Neural cell (in vitro differentiated cells): ENCODE measurements around the gene CENPA. TPM values are rescaled to one million over a fixed set of nuclear protein-coding genes. Genes with fewer than 3 reads are reported as not detected.
"Not testable (repeated sequence)": the region's sequence is repeated elsewhere in the genome, so short reads cannot be mapped to it uniquely, and the experiment has no call there.

Experiments used
- H2AFZ ChIP-seq: fragments of 200-600, 300-800 bp; sonication (generic), shearing (Covaris generic); 2 replicates; pipeline ENCODE4 v1.6.0; 2014; ENCODE audit warnings: low read depth, mild to moderate bottlenecking, antibody characterized with exemption, low read length, moderate library complexity
- H3F3A ChIP-seq: fragments of 200-600 bp; shearing (Covaris generic); 2 replicates; pipeline ENCODE4 v1.6.1; 2016; ENCODE audit warnings: mild to moderate bottlenecking, moderate library complexity, mixed read lengths, antibody characterized with exemption, low read length; ENCODE audit not compliant: insufficient read depth, poor library complexity, severe bottlenecking
- H3K27ac ChIP-seq: fragments of 200-600, 300-800 bp; sonication (generic), shearing (Covaris generic); 2 replicates; pipeline ENCODE4 v1.5.1; 2014; ENCODE audit warnings: mild to moderate bottlenecking, low read length, moderate library complexity
- H3K27me3 ChIP-seq: fragments of 300-800, 200-600 bp; sonication (generic), shearing (Covaris generic); 2 replicates; pipeline ENCODE4 v1.6.0; 2014; ENCODE audit warnings: mild to moderate bottlenecking, low read depth, low read length, moderate library complexity; ENCODE audit not compliant: insufficient read depth
- H3K36me3 ChIP-seq: fragments of 300-800, 200-600 bp; sonication (generic), shearing (Covaris generic); 2 replicates; pipeline ENCODE4 v1.5.1; 2014; ENCODE audit warnings: mild to moderate bottlenecking, antibody characterized with exemption, low read length, moderate library complexity; ENCODE audit not compliant: insufficient read depth
- H3K4me2 ChIP-seq: fragments of 300-800, 200-600 bp; sonication (generic), shearing (Covaris generic); 2 replicates; pipeline ENCODE4 v1.6.0; 2014; ENCODE audit warnings: mild to moderate bottlenecking, low read length
- H3K4me3 ChIP-seq: fragments of 300-800, 200-600 bp; sonication (generic), shearing (Covaris generic); 2 replicates; pipeline ENCODE4 v1.5.1; 2014; ENCODE audit warnings: mild to moderate bottlenecking, low read length, moderate library complexity
- H3K79me2 ChIP-seq: fragments of 200-600 bp; shearing (Covaris generic); replicated peaks from 2 replicates; pipeline ENCODE4 v1.6.0; 2014; ENCODE audit warnings: mild to moderate bottlenecking, low read length, moderate library complexity; ENCODE audit not compliant: insufficient read depth
- H3K9ac ChIP-seq: fragments of 300-800, 200-600 bp; sonication (generic), shearing (Covaris generic); 2 replicates; pipeline ENCODE4 v1.6.1; 2016; ENCODE audit warnings: mild to moderate bottlenecking, low read length, mixed read lengths
- H3K9me2 ChIP-seq: fragments of 200-600 bp; shearing (Covaris generic); 2 replicates; pipeline ENCODE4 v1.6.1; 2016; ENCODE audit warnings: mild to moderate bottlenecking, low read length, mixed read lengths; ENCODE audit not compliant: insufficient read depth
- H3K9me3 ChIP-seq: fragments of 200-600, 300-800 bp; sonication (generic), shearing (Covaris generic); 2 replicates; pipeline ENCODE4 v1.6.1; 2016; ENCODE audit warnings: mild to moderate bottlenecking, mixed run types, low read length, moderate library complexity, mixed read lengths
- H4K20me1 ChIP-seq: fragments of 200-600 bp; shearing (Covaris generic); 2 replicates; pipeline ENCODE4 v1.6.1; 2016; ENCODE audit warnings: mild to moderate bottlenecking, mixed run types; ENCODE audit not compliant: insufficient read depth
- CTCF ChIP-seq: fragments of 450-650 bp; IDR thresholded peaks from 2 replicates; pipeline ENCODE4 v1.5.1; 2014; ENCODE audit warnings: antibody characterized with exemption, mild to moderate bottlenecking, moderate library complexity; ENCODE audit not compliant: poor library complexity, severe bottlenecking
- EP300 ChIP-seq: fragments of 450-650 bp; conservative IDR thresholded peaks from 2 replicates; pipeline ENCODE4 v1.6.1; 2014; ENCODE audit warnings: antibody characterized with exemption, mild to moderate bottlenecking, moderate library complexity; ENCODE audit not compliant: poor library complexity, severe bottlenecking
- EZH2 ChIP-seq: fragments of 200-600, 300-800 bp; shearing (Covaris generic), sonication (generic); IDR thresholded peaks from 2 replicates; pipeline ENCODE4 v1.6.1; 2014; ENCODE audit warnings: antibody characterized with exemption, low read length, borderline replicate concordance, mild to moderate bottlenecking; ENCODE audit not compliant: insufficient read depth, poor library complexity, severe bottlenecking
- MXI1 ChIP-seq: fragments of 450-650 bp; conservative IDR thresholded peaks from 2 replicates; pipeline ENCODE4 v1.6.1; 2014; ENCODE audit warnings: antibody characterized with exemption, mild to moderate bottlenecking; ENCODE audit not compliant: poor library complexity, severe bottlenecking
- POLR2AphosphoS5 ChIP-seq: IDR thresholded peaks from 2 replicates; pipeline ENCODE4 v1.6.1; 2012
- RAD21 ChIP-seq: fragments of 450-650 bp; conservative IDR thresholded peaks from 2 replicates; pipeline ENCODE4 v1.6.1; 2014; ENCODE audit warnings: antibody characterized with exemption, mild to moderate bottlenecking, moderate library complexity
- REST ChIP-seq: IDR thresholded peaks from 2 replicates; pipeline ENCODE4 v1.6.1; 2012; ENCODE audit warnings: borderline replicate concordance
- SMC3 ChIP-seq: fragments of 450-650 bp; conservative IDR thresholded peaks from 2 replicates; pipeline ENCODE4 v1.6.1; 2014; ENCODE audit warnings: antibody characterized with exemption, mild to moderate bottlenecking, moderate library complexity; ENCODE audit not compliant: poor library complexity
- TAF1 ChIP-seq: IDR thresholded peaks from 2 replicates; pipeline ENCODE4 v1.6.1; 2012; ENCODE audit warnings: low read depth
- polyA plus RNA-seq: library from polyadenylated mRNA; depleted of rRNA; stranded (reverse); fragments of >200 nt; gene quantifications from 2 replicates; pipeline ENCODE4 v1.2.3, GENCODE V29; 2014

Gene CENPA
- polyA plus RNA-seq, 1 donor from 2014 or later, result 0.54 TPM

- Histone ChIP-seq H3K4me2 (no peak overlapping the region), H3K27ac (no peak overlapping the region), H3K9ac (no peak overlapping the region), H4K20me1 (no peaks in the 10 kb centered on the region), H3K27me3 (no peaks in the 10 kb centered on the region), H3K9me3 (no peaks in the 10 kb centered on the region), H3K36me3 (no peaks in the 10 kb centered on the region), H3K79me2 (no peaks in the 10 kb centered on the region), H3K9me2 (no peaks in the 10 kb centered on the region), H3K4me3 (no peak overlapping the region), H2AFZ (no peak overlapping the region), H3F3A (no peaks in the 10 kb centered on the region)
- TF ChIP-seq SMC3 (no peak), CTCF (no peak), EZH2 (no peak), EP300 (no peak), TAF1 (no peak), RAD21 (no peak), POLR2AphosphoS5 (no peak), REST (no peak), MXI1 (no peak)
These were observed 6.9 kb downstream of the CENPA start for GRCh38 chr2:26792720-26793119.

GRCh38 chr2:26793518-26793917 lies 7.7 kb downstream of the CENPA start:
- Histone ChIP-seq H3K4me2 (no peak overlapping the region), H3K36me3 (no peaks in the 10 kb centered on the region), H3K27ac (no peak overlapping the region), H2AFZ (no peak overlapping the region), H4K20me1 (no peaks in the 10 kb centered on the region), H3K79me2 (no peaks in the 10 kb centered on the region), H3F3A (no peaks in the 10 kb centered on the region), H3K9ac (no peak overlapping the region), H3K27me3 (no peaks in the 10 kb centered on the region), H3K9me3 (no peaks in the 10 kb centered on the region), H3K9me2 (no peaks in the 10 kb centered on the region), H3K4me3 (no peak overlapping the region)
- no peak for TF ChIP-seq SMC3
- TF ChIP-seq POLR2AphosphoS5, result no peak
- no peak for TF ChIP-seq CTCF
- no peak for TF ChIP-seq REST

GRCh38 chr2:26795135-26795534 lies 9.3 kb downstream of the CENPA start:
- not testable (repeated sequence) for H3K36me3 ChIP-seq, H3K4me2 ChIP-seq, H3K27me3 ChIP-seq, H3K4me3 ChIP-seq, H3K9ac ChIP-seq, H3K9me3 ChIP-seq, H2AFZ ChIP-seq, H4K20me1 ChIP-seq, H3K27ac ChIP-seq, H3K79me2 ChIP-seq, H3F3A ChIP-seq, H3K9me2 ChIP-seq
